H9 (cell line): ENCODE data around the gene INSR. TPM values are rescaled to one million over a fixed set of nuclear protein-coding genes. Genes with fewer than 3 reads are reported as not detected.

Source experiments
- DNase-seq: peaks from one replicate; pipeline ENCODE4 v3.0.0-alpha.2; 2017
- H2AFZ ChIP-seq: one replicate; pipeline ENCODE4 v1.6.1; 2013; ENCODE audit warnings: mild to moderate bottlenecking, low read length, control low read depth, moderate library complexity
- H2AK5ac ChIP-seq: 2 replicates; pipeline ENCODE4 v1.6.1; 2013; ENCODE audit warnings: low read length, control low read depth, mixed read lengths; ENCODE audit not compliant: insufficient read length
- H2BK120ac ChIP-seq: one replicate; pipeline ENCODE4 v1.6.1; 2013; ENCODE audit warnings: low read depth, mild to moderate bottlenecking, low read length, control low read depth, inconsistent platforms; ENCODE audit not compliant: poor library complexity, severe bottlenecking
- H2BK12ac ChIP-seq: 2 replicates; pipeline ENCODE4 v1.6.1; 2013; ENCODE audit warnings: low read length, control low read depth, mixed read lengths, low read depth; ENCODE audit not compliant: insufficient read length
- H2BK15ac ChIP-seq: 2 replicates; pipeline ENCODE4 v1.6.1; 2013; ENCODE audit warnings: low read depth, low read length, control low read depth
- H2BK20ac ChIP-seq: one replicate; pipeline ENCODE4 v1.6.1; 2013; ENCODE audit warnings: low read depth, mild to moderate bottlenecking, low read length, control low read depth, inconsistent platforms; ENCODE audit not compliant: poor library complexity, severe bottlenecking
- H2BK5ac ChIP-seq: 2 replicates; pipeline ENCODE4 v1.6.1; 2013; ENCODE audit warnings: low read length, control low read depth, mixed read lengths; ENCODE audit not compliant: insufficient read length
- H3K14ac ChIP-seq: 2 replicates; pipeline ENCODE4 v1.6.1; 2013; ENCODE audit warnings: low read length, control low read depth; ENCODE audit not compliant: insufficient read depth
- H3K18ac ChIP-seq: 2 replicates; pipeline ENCODE4 v1.6.1; 2013; ENCODE audit warnings: low read depth, mild to moderate bottlenecking, mixed read lengths, low read length, control low read depth; ENCODE audit not compliant: insufficient read length
- H3K23ac ChIP-seq: 2 replicates; pipeline ENCODE4 v1.6.1; 2013; ENCODE audit warnings: low read length, control low read depth, mixed read lengths, low read depth; ENCODE audit not compliant: insufficient read length
- H3K23me2 ChIP-seq: 2 replicates; pipeline ENCODE4 v1.6.1; 2013; ENCODE audit warnings: low read depth, mild to moderate bottlenecking, mixed read lengths, low read length, control low read depth; ENCODE audit not compliant: insufficient read length, poor library complexity, severe bottlenecking
- H3K27ac ChIP-seq: 2 replicates; pipeline ENCODE4 v1.5.1; 2013; ENCODE audit warnings: low read length, control low read depth, mixed read lengths, low read depth; ENCODE audit not compliant: insufficient read length
- H3K27me3 ChIP-seq: 2 replicates; pipeline ENCODE4 v1.6.1; 2013; ENCODE audit warnings: low read length, control low read depth, inconsistent platforms; ENCODE audit not compliant: insufficient read depth
- H3K4ac ChIP-seq: 2 replicates; pipeline ENCODE4 v1.6.1; 2013; ENCODE audit warnings: low read depth, mild to moderate bottlenecking, control low read depth, inconsistent platforms, low read length, moderate library complexity
- H3K4me1 ChIP-seq: 2 replicates; pipeline ENCODE4 v1.6.1; 2013; ENCODE audit warnings: low read length, control low read depth, inconsistent platforms; ENCODE audit not compliant: insufficient read depth
- H3K4me2 ChIP-seq: 2 replicates; pipeline ENCODE4 v1.6.1; 2013; ENCODE audit warnings: low read length, control low read depth, mixed read lengths; ENCODE audit not compliant: insufficient read length, insufficient read depth
- H3K56ac ChIP-seq: 2 replicates; pipeline ENCODE4 v1.6.1; 2013; ENCODE audit warnings: low read depth, mild to moderate bottlenecking, mixed read lengths, low read length, control low read depth; ENCODE audit not compliant: insufficient read length
- H3K79me1 ChIP-seq: 2 replicates; pipeline ENCODE4 v1.6.1; 2013; ENCODE audit warnings: low read depth, mild to moderate bottlenecking, moderate library complexity, low read length, control low read depth, inconsistent platforms; ENCODE audit not compliant: insufficient read depth, poor library complexity, severe bottlenecking
- H3K79me2 ChIP-seq: 2 replicates; pipeline ENCODE4 v1.6.1; 2013; ENCODE audit warnings: low read length, control low read depth, inconsistent platforms; ENCODE audit not compliant: insufficient read depth
- H3K9ac ChIP-seq: 2 replicates; pipeline ENCODE4 v1.6.1; 2013; ENCODE audit warnings: low read length, control low read depth, mixed read lengths; ENCODE audit not compliant: insufficient read length; ENCODE audit errors: extremely low read depth
- H3K9me3 ChIP-seq: one replicate; pipeline ENCODE4 v1.6.1; 2013; ENCODE audit warnings: low read depth, low read length, inconsistent platforms; ENCODE audit not compliant: control insufficient read depth
- H3T11ph ChIP-seq: one replicate; pipeline ENCODE4 v1.6.1; 2013; ENCODE audit warnings: mild to moderate bottlenecking, low read length, control low read depth, inconsistent platforms
- H4K20me1 ChIP-seq: one replicate; pipeline ENCODE4 v1.6.1; 2013; ENCODE audit not compliant: control insufficient read depth, insufficient read length, insufficient read depth
- H4K5ac ChIP-seq: 2 replicates; pipeline ENCODE4 v1.6.1; 2013; ENCODE audit warnings: low read depth, mild to moderate bottlenecking, mixed read lengths, low read length, control low read depth; ENCODE audit not compliant: insufficient read length
- H4K8ac ChIP-seq: replicated peaks from 2 replicates; pipeline ENCODE4 v1.6.1; 2013; ENCODE audit warnings: low read length, control low read depth, mixed read lengths, low read depth; ENCODE audit not compliant: insufficient read length
- H4K91ac ChIP-seq: 2 replicates; pipeline ENCODE4 v1.6.1; 2013; ENCODE audit warnings: low read depth, mild to moderate bottlenecking, moderate library complexity, mixed read lengths, low read length, control low read depth; ENCODE audit not compliant: insufficient read length
- H3K27ac Mint-ChIP-seq, 3 experiments: 2 replicates in 2 of 3; 3 replicates in 1 of 3; pipeline ENCODE4 v1.8.0; 2020 to 2021; ENCODE audit warnings: mixed read lengths in 3 of 3, mild to moderate bottlenecking in 1 of 3, moderate library complexity in 1 of 3
- H3K27me3 Mint-ChIP-seq: 2 replicates; pipeline ENCODE4 v1.8.0; 2021; ENCODE audit warnings: low read depth, mild to moderate bottlenecking, moderate library complexity, mixed read lengths
- H3K36me3 Mint-ChIP-seq, 3 experiments: 2 replicates in 2 of 3; 3 replicates in 1 of 3; pipeline ENCODE4 v1.8.0; 2020 to 2021; ENCODE audit warnings: low read depth in 3 of 3, mixed read lengths in 3 of 3; ENCODE audit not compliant: insufficient read depth in 1 of 3
- H3K4me1 Mint-ChIP-seq, 2 experiments: 2 replicates each; pipeline ENCODE4 v1.8.0; 2020; ENCODE audit warnings: mixed read lengths in 2 of 2
- H3K4me3 Mint-ChIP-seq, 2 experiments: 2 replicates in 1 of 2; 3 replicates in 1 of 2; pipeline ENCODE4 v1.8.0; 2020 to 2021; ENCODE audit warnings: mild to moderate bottlenecking in 2 of 2, mixed read lengths in 2 of 2, moderate library complexity in 1 of 2
- H3K9me3 Mint-ChIP-seq, 2 experiments: 2 replicates in 1 of 2; 3 replicates in 1 of 2; pipeline ENCODE4 v1.8.0; 2020; ENCODE audit warnings: mild to moderate bottlenecking in 2 of 2, mixed read lengths in 2 of 2, moderate library complexity in 1 of 2
- CTCF ChIP-seq: fragments of 200-600 bp; sonication (generic); conservative IDR thresholded peaks from 3 replicates; pipeline ENCODE4 v1.8.0; 2021; ENCODE audit warnings: antibody characterized with exemption, mild to moderate bottlenecking
- WGBS: extraction: QIAGEN DNeasy Blood & Tissue Kit; methylation state at CpG from one replicate; pipeline ENCODE4 v1.1.7; 2013; ENCODE audit warnings: missing lambda C conversion rate, low lambda C conversion rate, mixed read lengths; ENCODE audit not compliant: insufficient read length; ENCODE audit errors: extremely low coverage; 5-methylcytosine and 5-hydroxymethylcytosine counted together
- total RNA-seq: library from RNA; stranded (reverse); gene quantifications from 2 replicates; pipeline ENCODE4 v1.2.1, GENCODE V29; 2021

Gene INSR
- total RNA-seq, 1 experiment from 2014 or later, result 39.8 TPM

GRCh38 chr19:7247155-7247554 is 47.1 kb downstream of the INSR start:
- H3K23me2 ChIP-seq, result no peaks in the 10 kb centered on the region
- no peak overlapping the region for H2BK20ac ChIP-seq
- peaks cover 3 to 20% (median 13%) of the 10 kb centered on the region in 3 experiments for H3K36me3 Mint-ChIP-seq
- peaks cover 0 to 7% of the 10 kb centered on the region in 2 experiments; a peak in 2 of 4 replicates for H3K4me1 Mint-ChIP-seq
- no peak overlapping the region for H2BK15ac ChIP-seq
- H3K14ac ChIP-seq, result no peak overlapping the region
- TF ChIP-seq CTCF, result no peak
- WGBS, result no CpG with 5 or more reads among the region's 4 CpGs
- no peaks in the 10 kb centered on the region for H4K20me1 ChIP-seq
- no peak overlapping the region for H3T11ph ChIP-seq
- no peaks in the 10 kb centered on the region for H3K27me3 ChIP-seq
- H3K9me3 ChIP-seq, result no peaks in the 10 kb centered on the region
- peaks cover 9% of the 10 kb centered on the region in 2 experiments for H3K9me3 Mint-ChIP-seq
- H3K79me1 ChIP-seq, result peaks cover 2% of the 10 kb centered on the region
- H3K56ac ChIP-seq, result no peak overlapping the region
- H2BK5ac ChIP-seq, result no peak overlapping the region
- no peak overlapping the region for H4K8ac ChIP-seq
- H2AK5ac ChIP-seq, result no peak overlapping the region
- H3K27ac Mint-ChIP-seq, result no peak overlapping the region
- H3K27me3 Mint-ChIP-seq, result no peaks in the 10 kb centered on the region; the same call in 1 of the 2 replicates
- no peak overlapping the region for H2BK12ac ChIP-seq
- H3K4me2 ChIP-seq, result no peak overlapping the region
- H3K4me1 ChIP-seq, result no peaks in the 10 kb centered on the region; the same call in 1 of the 2 replicates
- no peaks in the 10 kb centered on the region for H3K79me2 ChIP-seq
- no peak overlapping the region for H2AFZ ChIP-seq
- H3K18ac ChIP-seq, result no peak overlapping the region
- no peak overlapping the region for H3K27ac ChIP-seq
- no peak overlapping the region for H4K91ac ChIP-seq
- H2BK120ac ChIP-seq, result no peak overlapping the region
- no peak for DNase-seq
- H3K4ac ChIP-seq, result no peak overlapping the region
- no peak overlapping the region for H3K23ac ChIP-seq
- H4K5ac ChIP-seq, result no peak overlapping the region
- H3K4me3 Mint-ChIP-seq, result no peak overlapping the region
- no peak overlapping the region for H3K9ac ChIP-seq
